ENCODE measurements around the gene C1QTNF6. TPM values are rescaled to one million over a fixed set of nuclear protein-coding genes. Genes with fewer than 3 reads are reported as not detected.

The C1QTNF6 gene
- total and polyA plus RNA-seq, 2 of the 8 experiments (the other 6 are each of a cell fraction or from before 2014, with no cell fraction given): 3.1 to 6.5 TPM

GRCh38 chr22:37179622-37180420 is 8.2 kb downstream of the C1QTNF6 start:
- H3K36me3 ChIP-seq (ENCODE audit: control insufficient read depth in 2 of 4, insufficient read depth in 4 of 4, low read length in 3 of 4): no peaks in the 10 kb centered on the region
- no peaks in the 10 kb centered on the region for H3K79me2 ChIP-seq (ENCODE audit: control insufficient read depth in 1 of 2, insufficient read depth in 2 of 2, low read length in 2 of 2)
- H3K4me1 ChIP-seq (replicated peaks in 1 of 4; ENCODE audit: control insufficient read depth in 3 of 4, insufficient read depth in 4 of 4, low read length in 3 of 4): no peaks in the 10 kb centered on the region; a peak in 2 of 7 replicates
- no peaks in the 10 kb centered on the region for H3K23me2 ChIP-seq (ENCODE audit: low read depth, low read length)
- H2BK12ac ChIP-seq (ENCODE audit: low read depth, low read length): no peak overlapping the region
- H3K14ac ChIP-seq (ENCODE audit: insufficient read length): no peak overlapping the region
- H3K27ac ChIP-seq (ENCODE audit: low read depth, low read length): no peak overlapping the region
- no peak overlapping the region for H4K5ac ChIP-seq (ENCODE audit: insufficient read length, low read depth, low read length)
- H2AFZ ChIP-seq (ENCODE audit: low read length): no peak overlapping the region
- no peak overlapping the region for H2BK5ac ChIP-seq (ENCODE audit: low read depth, low read length)
- H4K8ac ChIP-seq (ENCODE audit: extremely low read depth, insufficient read depth, low read length): no peak overlapping the region
- H3K56ac ChIP-seq (replicated peaks; ENCODE audit: insufficient read length, low read depth, low read length): no peak overlapping the region
- H3K27me3 ChIP-seq (replicated peaks in 1 of 4; ENCODE audit: control insufficient read depth in 3 of 4, extremely low read depth in 1 of 4, insufficient read depth in 3 of 4, low read length in 3 of 4): no peaks in the 10 kb centered on the region; a peak in 1 of 7 replicates
- no peak overlapping the region for H3K4me3 ChIP-seq (ENCODE audit: extremely low read depth in 1 of 4, insufficient read depth in 2 of 4, low read depth in 3 of 4, low read length in 4 of 4)
- WGBS, 2 experiments (ENCODE audit: extremely low coverage in 1 of 2, insufficient coverage in 1 of 2, insufficient read length in 1 of 2, insufficient replicate concordance in 2 of 2, low coverage in 1 of 2, low lambda C conversion rate in 2 of 2, missing lambda C conversion rate in 1 of 2): 83% methylated on average over 29 of the region's 31 CpGs; no CpG with 5 or more reads in 1 of the 2 experiments
- H3K23ac ChIP-seq (ENCODE audit: insufficient read length): no peak overlapping the region
- H2AK5ac ChIP-seq (ENCODE audit: low read depth, low read length): no peak overlapping the region
- no peak overlapping the region for H3K18ac ChIP-seq (ENCODE audit: extremely low read depth, low read length)
- no peaks in the 10 kb centered on the region for H3K9me3 ChIP-seq (ENCODE audit: insufficient read depth in 2 of 2, low read depth in 1 of 2, low read length in 1 of 2)
- POLR2A ChIA-PET (ENCODE audit: partially characterized antibody): no interaction called here
- no peak overlapping the region for H3K9ac ChIP-seq (replicated peaks in 1 of 4; ENCODE audit: extremely low read depth in 1 of 4, low read depth in 3 of 4, low read length in 3 of 4)
- no peak for DNase-seq (ENCODE audit: low read depth in 1 of 2, low spot score in 2 of 2)
- no peak overlapping the region for H2BK120ac ChIP-seq (replicated peaks; ENCODE audit: low read depth, low read length)
- no peak overlapping the region for H2BK15ac ChIP-seq (ENCODE audit: low read length)
- no peak overlapping the region for H3K4me2 ChIP-seq (ENCODE audit: insufficient read depth in 1 of 2, low read depth in 2 of 2, low read length in 2 of 2)
- no peak overlapping the region for H3K4ac ChIP-seq (replicated peaks; ENCODE audit: insufficient read length, low read depth, low read length)
- H2BK20ac ChIP-seq (ENCODE audit: low read length): no peak overlapping the region
- no peak for FAIRE-seq
- H3K79me1 ChIP-seq (ENCODE audit: low read depth, low read length): no peaks in the 10 kb centered on the region
- TF ChIP-seq CTBP2 (IDR thresholded peaks at IDR 0.05; ENCODE audit: borderline replicate concordance, insufficient read depth, insufficient read length, low read length) (no peak), TBP (IDR thresholded peaks at IDR 0.05; ENCODE audit: low read depth, low read length) (no peak), ASH2L (IDR thresholded peaks at IDR 0.05; ENCODE audit: low read length) (no peak), JUND (IDR thresholded peaks at IDR 0.05; ENCODE audit: low read length) (no peak), EZH2 (IDR thresholded peaks at IDR 0.05; ENCODE audit: low read depth, low read length, severe bottlenecking) (no peak), KDM1A (IDR thresholded peaks at IDR 0.05; ENCODE audit: borderline replicate concordance, low read length) (no peak), FOSL1 (IDR thresholded peaks at IDR 0.05; ENCODE audit: insufficient read depth, low read depth, low read length) (no peak)
- H4K91ac ChIP-seq (replicated peaks; ENCODE audit: insufficient read length, low read length): no peak overlapping the region
- CTCF ChIA-PET (ENCODE audit: partially characterized antibody): interaction anchor here (1.4 to 2.3 kb wide), 3 partner anchors 13 to 18 kb away, joined by 3 to 11 read pairs (median 10); no protein-coding TSS in a partner anchor
- no peaks in the 10 kb centered on the region for H4K20me1 ChIP-seq (replicated peaks in 1 of 2; ENCODE audit: control insufficient read depth in 1 of 2, insufficient read depth in 2 of 2, low read length in 2 of 2)

Measured in H1 (cell line).